ENCODE results near the gene RFX3.

RFX3 gene

DNA sequence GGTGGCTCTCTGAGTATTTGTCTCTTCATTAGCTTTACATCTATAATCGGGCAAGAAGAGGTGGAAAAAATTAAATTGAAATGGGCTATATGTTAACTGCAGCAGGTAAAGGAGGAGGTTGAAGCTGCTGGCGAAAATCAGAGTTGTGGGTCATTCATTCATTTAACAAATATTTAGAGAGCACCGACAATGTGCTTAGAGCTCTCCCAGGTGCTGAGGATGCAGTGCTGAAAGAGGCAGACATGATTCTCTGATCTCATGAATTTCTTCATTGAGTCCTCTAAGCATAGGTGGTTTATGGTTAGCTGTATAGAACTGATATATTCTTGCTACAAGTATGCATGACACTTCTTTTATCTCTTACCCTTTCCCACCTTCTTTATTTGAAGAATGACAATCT is 243.4 kb downstream of the RFX3 start:
- Histone ChIP-seq H3K9me2 (replicated peaks; ENCODE audit: control insufficient read depth, low read length) (no peaks in the 10 kb centered on the region), H3K9me3 (ENCODE audit: control insufficient read depth, insufficient read depth, low read length) (no peaks in the 10 kb centered on the region), H3K27ac (ENCODE audit: low read depth, low read length) (no peak overlapping the region), H3K4me2 (ENCODE audit: low read length) (no peak overlapping the region), H3K4me1 (ENCODE audit: control insufficient read depth, low read length) (peaks cover 3% of the 10 kb centered on the region), H3K4me3 (ENCODE audit: low read length) (no peak overlapping the region), H3F3A (ENCODE audit: control insufficient read depth, insufficient read depth) (no peaks in the 10 kb centered on the region), H4K20me1 (ENCODE audit: control insufficient read depth, insufficient read depth, low read depth, low read length) (no peaks in the 10 kb centered on the region), H3K27me3 (ENCODE audit: control insufficient read depth, low read length) (no peaks in the 10 kb centered on the region), H3K79me2 (ENCODE audit: control insufficient read depth, low read length) (no peaks in the 10 kb centered on the region), H3K36me3 (ENCODE audit: control insufficient read depth, low read length) (peaks cover 3% of the 10 kb centered on the region; the same call in 1 of the 2 replicates)
- TF ChIP-seq, protein P1, sequence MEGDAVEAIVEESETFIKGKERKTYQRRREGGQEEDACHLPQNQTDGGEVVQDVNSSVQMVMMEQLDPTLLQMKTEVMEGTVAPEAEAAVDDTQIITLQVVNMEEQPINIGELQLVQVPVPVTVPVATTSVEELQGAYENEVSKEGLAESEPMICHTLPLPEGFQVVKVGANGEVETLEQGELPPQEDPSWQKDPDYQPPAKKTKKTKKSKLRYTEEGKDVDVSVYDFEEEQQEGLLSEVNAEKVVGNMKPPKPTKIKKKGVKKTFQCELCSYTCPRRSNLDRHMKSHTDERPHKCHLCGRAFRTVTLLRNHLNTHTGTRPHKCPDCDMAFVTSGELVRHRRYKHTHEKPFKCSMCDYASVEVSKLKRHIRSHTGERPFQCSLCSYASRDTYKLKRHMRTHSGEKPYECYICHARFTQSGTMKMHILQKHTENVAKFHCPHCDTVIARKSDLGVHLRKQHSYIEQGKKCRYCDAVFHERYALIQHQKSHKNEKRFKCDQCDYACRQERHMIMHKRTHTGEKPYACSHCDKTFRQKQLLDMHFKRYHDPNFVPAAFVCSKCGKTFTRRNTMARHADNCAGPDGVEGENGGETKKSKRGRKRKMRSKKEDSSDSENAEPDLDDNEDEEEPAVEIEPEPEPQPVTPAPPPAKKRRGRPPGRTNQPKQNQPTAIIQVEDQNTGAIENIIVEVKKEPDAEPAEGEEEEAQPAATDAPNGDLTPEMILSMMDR (IDR thresholded peaks at IDR 0.05; ENCODE audit: low read depth, low read length, poor library complexity, severe bottlenecking): no peak
- no peak for TF ChIP-seq EZH2phosphoT487 (IDR thresholded peaks at IDR 0.05; ENCODE audit: borderline replicate concordance, low read length)

DNA sequence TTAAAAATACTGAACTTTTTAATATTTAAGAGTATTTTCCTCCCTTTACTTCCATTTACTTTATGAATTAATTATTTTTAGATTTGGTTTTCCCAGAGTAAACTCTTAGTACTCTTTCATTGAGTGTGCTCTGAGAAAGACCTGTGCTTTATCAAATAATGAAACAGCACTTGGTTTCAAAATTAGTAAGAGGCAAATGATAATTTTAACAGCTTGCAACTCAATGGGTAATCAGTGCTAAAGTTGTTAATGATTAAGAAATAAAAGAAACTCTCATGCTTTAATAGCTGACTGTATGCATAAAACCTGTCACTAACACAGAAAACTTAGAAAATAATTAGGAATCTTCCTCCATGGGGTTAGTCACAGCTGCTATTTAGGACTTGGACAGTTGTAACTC is 244.4 kb downstream of the RFX3 start:
- Histone ChIP-seq H3F3A (ENCODE audit: control insufficient read depth, insufficient read depth) (no peaks in the 10 kb centered on the region), H3K9me3 (ENCODE audit: control insufficient read depth, insufficient read depth, low read length) (no peaks in the 10 kb centered on the region)
- TF ChIP-seq, protein P1 (IDR thresholded peaks at IDR 0.05; ENCODE audit: low read depth, low read length, poor library complexity, severe bottlenecking): no peak
- no peak for TF ChIP-seq EZH2phosphoT487 (IDR thresholded peaks at IDR 0.05; ENCODE audit: borderline replicate concordance, low read length)

DNA sequence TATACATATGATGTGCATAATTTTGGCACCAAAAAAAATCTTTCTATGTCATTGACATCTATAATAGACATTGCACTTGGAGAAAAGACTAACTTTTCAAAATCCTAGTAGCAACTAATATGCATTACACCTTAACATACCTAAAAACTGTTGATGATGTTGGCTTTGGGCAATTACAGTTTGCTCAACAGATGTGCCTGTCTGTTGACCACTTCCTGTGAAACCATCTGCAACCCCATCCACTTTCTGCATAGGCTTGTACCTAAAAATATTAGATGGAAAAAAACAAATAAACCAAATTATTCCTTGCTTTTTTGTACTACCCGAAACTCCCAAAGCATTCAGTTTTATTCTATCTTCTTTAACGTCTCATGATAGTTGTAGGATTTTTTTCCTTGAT is 248.6 kb downstream of the RFX3 start:
- no peaks in the 10 kb centered on the region for H3K27me3 ChIP-seq (ENCODE audit: control insufficient read depth, low read length)
- peak overlapping the region; percentile 28 for H3K4me2 ChIP-seq (ENCODE audit: low read length)
- H3K9me3 ChIP-seq (ENCODE audit: control insufficient read depth, insufficient read depth, low read length): no peaks in the 10 kb centered on the region
- H3K79me2 ChIP-seq (ENCODE audit: control insufficient read depth, low read length): no peaks in the 10 kb centered on the region
- H3K27ac ChIP-seq (ENCODE audit: low read depth, low read length): no peak overlapping the region
- H3K4me1 ChIP-seq (ENCODE audit: control insufficient read depth, low read length): peaks cover 8% of the 10 kb centered on the region
- no peaks in the 10 kb centered on the region for H4K20me1 ChIP-seq (ENCODE audit: control insufficient read depth, insufficient read depth, low read depth, low read length)
- no peaks in the 10 kb centered on the region for H3K9me2 ChIP-seq (replicated peaks; ENCODE audit: control insufficient read depth, low read length)
- TF ChIP-seq EZH2phosphoT487 (IDR thresholded peaks at IDR 0.05; ENCODE audit: borderline replicate concordance, low read length): no peak
- TF ChIP-seq, protein P1 (IDR thresholded peaks at IDR 0.05; ENCODE audit: low read depth, low read length, poor library complexity, severe bottlenecking): no peak
- H3F3A ChIP-seq (ENCODE audit: control insufficient read depth, insufficient read depth): no peaks in the 10 kb centered on the region
- H3K4me3 ChIP-seq (ENCODE audit: low read length): no peak overlapping the region
- H3K36me3 ChIP-seq (ENCODE audit: control insufficient read depth, low read length): peaks cover 4% of the 10 kb centered on the region; the same call in 1 of the 2 replicates

More for the DNA sequence above, 244.4 kb downstream of the RFX3 start:
- Histone ChIP-seq H3K27ac (ENCODE audit: low read depth, low read length) (no peak overlapping the region), H3K79me2 (ENCODE audit: control insufficient read depth, low read length) (no peaks in the 10 kb centered on the region), H3K4me1 (ENCODE audit: control insufficient read depth, low read length) (peaks cover 8% of the 10 kb centered on the region), H3K27me3 (ENCODE audit: control insufficient read depth, low read length) (no peaks in the 10 kb centered on the region), H3K36me3 (ENCODE audit: control insufficient read depth, low read length) (peaks cover under 1% of the 10 kb centered on the region; the same call in 1 of the 2 replicates), H4K20me1 (ENCODE audit: control insufficient read depth, insufficient read depth, low read depth, low read length) (no peaks in the 10 kb centered on the region), H3K4me3 (ENCODE audit: low read length) (no peak overlapping the region), H3K4me2 (ENCODE audit: low read length) (no peak overlapping the region), H3K9me2 (replicated peaks; ENCODE audit: control insufficient read depth, low read length) (no peaks in the 10 kb centered on the region)

All from DOHH2 (cell line).